HG03108 (cell line): ENCODE data around the gene LTA.
"Not testable (repeated sequence)": the region's sequence is repeated elsewhere in the genome, so short reads cannot be mapped to it uniquely, and the experiment has no call there.

Experiments used
- ATAC-seq: cut with Tn5 transposase; IDR thresholded peaks from one replicate; pipeline ENCODE4 v1.9.1; 2021; ENCODE audit warnings: moderate library complexity; ENCODE audit not compliant: unreplicated experiment

LTA gene

GRCh38 chr6:31586008-31586407 lies 13.9 kb downstream of the LTA start, which contains the start of gene LST1:
Gene LST1 (plus strand): TSS chr6:31586277. CDS start chr6:31587300, 1,023 bp downstream.
- ATAC-seq: no peak

GRCh38 chr6:31586599-31587281 lies 14.7 kb downstream of the LTA start:
- ATAC-seq: no peak

GRCh38 chr6:31587791-31588777 lies 16.0 kb downstream of the LTA start:
- no peak for ATAC-seq

GRCh38 chr6:31588871-31589650 lies 17.0 kb downstream of the LTA start:
- no peak for ATAC-seq

- ATAC-seq: not testable (repeated sequence)
Observed at GRCh38 chr6:31590691-31591090, 18.6 kb downstream of the LTA start.

GRCh38 chr6:31592396-31592771 lies 20.3 kb downstream of the LTA start:
- no peak for ATAC-seq

GRCh38 chr6:31597006-31597405 lies 24.9 kb downstream of the LTA start:
- ATAC-seq: no peak

GRCh38 chr6:31607317-31607716 lies 35.2 kb downstream of the LTA start:
- ATAC-seq: no peak

- no peak for ATAC-seq
Observed at GRCh38 chr6:31609519-31610406, 37.7 kb downstream of the LTA start.

GRCh38 chr6:31610968-31611367 lies 38.9 kb downstream of the LTA start:
- ATAC-seq: no peak

- no peak for ATAC-seq
Observed at GRCh38 chr6:31614075-31614619, 42.1 kb downstream of the LTA start.

GRCh38 chr6:31614684-31615578 lies 42.8 kb downstream of the LTA start, which contains the start of gene AIF1:
Gene AIF1 (plus strand): TSS chr6:31615234. CDS start chr6:31615330, 96 bp downstream.
- ATAC-seq: no peak

- no peak for ATAC-seq
Observed at GRCh38 chr6:31615748-31616147, 43.7 kb downstream of the LTA start.

GRCh38 chr6:31617010-31617409 lies 44.9 kb downstream of the LTA start:
- no peak for ATAC-seq

GRCh38 chr6:31619805-31620585 lies 47.9 kb downstream of the LTA start:
- ATAC-seq: peak; percentile 81

- peak; percentile 48 for ATAC-seq
Observed at GRCh38 chr6:31620586-31621319, 48.7 kb downstream of the LTA start, which contains the start of gene PRRC2A. Gene PRRC2A (plus strand): TSS chr6:31620715. CDS start chr6:31622790, 2,075 bp downstream.

GRCh38 chr6:31621320-31621939 lies 49.3 kb downstream of the LTA start:
- ATAC-seq: no peak
